GM19240 (cell line): ENCODE data around the gene AKT3.

ENCODE experiments used
- DNase-seq: peaks from one replicate; pipeline ENCODE4 v3.0.0; 2011; ENCODE audit warnings: low spot score; ENCODE audit not compliant: insufficient read length

Gene AKT3

DNA sequence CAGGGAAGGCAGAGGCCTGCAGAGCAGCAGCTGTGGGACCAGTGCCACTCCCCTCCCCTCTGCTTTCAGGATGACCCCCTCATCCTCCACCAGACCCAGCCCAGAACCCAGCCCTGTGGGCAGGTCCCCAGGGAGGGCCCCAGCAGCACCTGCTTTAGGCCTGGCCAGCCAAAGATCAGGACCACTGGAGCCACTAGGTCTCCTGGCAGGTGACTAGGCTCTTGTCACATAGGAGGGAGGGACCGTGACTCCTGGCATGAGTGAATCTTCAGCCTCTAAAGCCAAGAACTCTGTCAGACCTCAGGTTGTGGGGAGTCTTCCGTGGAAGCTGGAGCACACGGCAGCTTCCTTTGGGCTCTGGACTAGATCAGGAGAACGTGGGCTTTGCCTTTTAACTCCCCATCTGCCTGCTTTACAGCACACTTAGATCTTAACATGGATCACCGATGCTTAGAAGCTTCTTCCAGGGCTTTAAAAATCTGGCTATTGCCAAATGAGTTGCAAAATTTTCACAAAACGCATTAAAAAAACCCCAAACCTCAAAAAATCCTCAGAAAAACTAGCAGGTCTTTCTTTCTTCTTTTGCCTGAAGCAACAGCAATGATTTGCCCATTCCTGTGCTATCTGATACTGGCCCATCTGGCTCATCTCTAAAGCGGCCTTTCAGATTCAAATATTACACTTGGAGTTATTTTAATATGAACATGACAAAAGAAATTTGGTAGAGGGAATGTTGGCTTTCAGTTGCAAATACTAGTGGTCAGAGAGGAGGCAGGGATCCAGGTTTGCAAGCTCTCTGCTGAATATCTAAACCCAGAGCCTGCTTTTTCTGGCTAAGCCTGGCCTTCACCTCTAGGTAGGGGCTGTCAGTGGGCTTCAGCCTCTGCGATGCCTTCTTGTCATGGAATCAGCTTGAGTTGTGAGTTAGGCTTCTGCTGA lies 359.0 kb downstream of the AKT3 start:
- DNase-seq: no peak

DNA sequence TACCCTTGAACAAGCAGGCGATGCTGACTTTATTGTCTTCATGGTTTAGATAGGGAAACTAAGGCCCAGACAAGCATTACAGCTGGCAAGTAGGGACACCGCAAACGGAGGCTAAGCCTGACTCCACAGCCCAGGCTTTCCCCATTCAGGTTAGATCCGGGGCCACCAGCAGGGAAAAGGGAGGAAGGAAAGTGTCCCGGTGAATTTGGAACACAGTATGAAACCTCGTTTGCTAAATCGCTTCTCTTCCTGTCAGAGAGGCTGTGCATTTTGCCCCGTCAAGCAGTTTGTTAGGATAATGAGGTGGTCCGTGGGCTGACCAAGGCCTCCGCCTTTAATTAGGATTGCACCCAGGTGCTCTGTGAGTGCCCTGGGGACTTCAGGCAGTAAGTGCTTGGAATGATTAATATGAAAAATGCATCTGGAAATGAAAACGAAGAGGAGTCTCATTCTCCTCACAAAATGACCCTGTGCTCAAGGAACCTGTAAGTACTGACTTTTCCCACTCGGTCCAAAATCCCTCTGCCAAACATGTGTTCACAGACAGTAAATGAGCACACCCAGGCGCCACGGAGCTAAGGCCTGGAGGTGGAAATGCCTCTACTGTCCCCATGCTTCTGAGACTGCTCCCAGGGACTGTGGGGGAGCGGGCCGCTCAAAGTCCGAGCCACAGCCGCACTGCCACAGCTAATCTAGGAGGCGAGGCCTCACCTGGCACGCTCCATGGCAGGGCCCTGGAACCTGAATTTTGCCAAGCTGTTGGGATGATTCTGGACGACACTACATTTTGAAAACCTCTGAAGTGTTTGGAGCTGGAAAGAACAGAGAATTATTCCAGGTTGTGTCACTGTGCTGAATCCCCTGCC lies 360.1 kb downstream of the AKT3 start:
- no peak for DNase-seq

DNA sequence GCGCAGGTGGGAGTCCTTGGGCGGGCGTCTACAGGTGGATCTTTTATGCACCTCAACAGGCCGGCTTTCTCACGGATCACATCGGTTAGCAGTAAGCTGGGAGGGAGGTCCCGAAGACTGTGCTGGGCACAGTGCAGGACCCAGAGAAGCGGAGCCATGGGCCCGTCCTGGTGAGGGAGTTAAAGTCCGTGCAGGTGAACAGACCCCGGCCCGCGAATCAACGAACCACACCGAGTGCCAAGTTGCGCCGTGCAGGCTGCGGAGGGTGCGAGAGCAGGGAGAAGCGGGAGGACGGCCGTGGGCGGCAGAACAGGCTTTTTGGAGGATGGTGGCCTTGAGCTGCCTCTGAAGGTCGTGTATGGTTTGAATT lies 360.9 kb downstream of the AKT3 start:
- no peak for DNase-seq

DNA sequence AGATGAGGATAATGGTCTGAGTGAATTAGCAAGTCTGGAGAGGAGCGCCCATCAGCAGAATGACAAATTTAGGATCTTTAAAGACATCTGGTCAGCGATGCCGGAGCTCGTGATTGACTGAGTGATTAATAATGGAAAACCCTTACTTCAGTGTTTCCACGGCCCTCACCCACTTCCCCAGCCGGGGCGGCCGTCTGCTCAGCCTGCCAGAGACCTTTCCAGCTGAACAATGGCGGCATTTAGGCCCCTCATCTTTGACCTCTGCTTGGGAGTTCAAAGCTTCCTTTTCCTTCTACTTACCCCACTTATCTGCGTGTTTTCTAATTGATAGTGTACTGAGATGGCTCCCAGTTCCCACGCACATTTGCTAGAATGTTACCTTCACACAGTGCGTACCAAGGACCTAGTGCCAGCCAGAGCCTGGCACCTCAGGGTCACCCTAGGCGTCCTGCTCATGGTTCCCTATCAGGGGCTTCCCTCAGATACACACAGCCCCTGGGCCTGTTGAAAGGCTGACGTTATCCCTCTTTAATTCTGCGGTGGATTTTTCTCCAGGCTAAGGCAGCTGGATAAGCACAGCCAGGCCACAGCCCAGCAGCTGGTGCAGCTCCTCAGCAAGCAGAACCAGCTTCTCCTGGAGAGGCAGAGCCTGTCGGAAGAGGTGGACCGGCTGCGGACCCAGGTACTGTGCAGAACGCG lies 361.4 kb downstream of the AKT3 start:
- DNase-seq: no peak

DNA sequence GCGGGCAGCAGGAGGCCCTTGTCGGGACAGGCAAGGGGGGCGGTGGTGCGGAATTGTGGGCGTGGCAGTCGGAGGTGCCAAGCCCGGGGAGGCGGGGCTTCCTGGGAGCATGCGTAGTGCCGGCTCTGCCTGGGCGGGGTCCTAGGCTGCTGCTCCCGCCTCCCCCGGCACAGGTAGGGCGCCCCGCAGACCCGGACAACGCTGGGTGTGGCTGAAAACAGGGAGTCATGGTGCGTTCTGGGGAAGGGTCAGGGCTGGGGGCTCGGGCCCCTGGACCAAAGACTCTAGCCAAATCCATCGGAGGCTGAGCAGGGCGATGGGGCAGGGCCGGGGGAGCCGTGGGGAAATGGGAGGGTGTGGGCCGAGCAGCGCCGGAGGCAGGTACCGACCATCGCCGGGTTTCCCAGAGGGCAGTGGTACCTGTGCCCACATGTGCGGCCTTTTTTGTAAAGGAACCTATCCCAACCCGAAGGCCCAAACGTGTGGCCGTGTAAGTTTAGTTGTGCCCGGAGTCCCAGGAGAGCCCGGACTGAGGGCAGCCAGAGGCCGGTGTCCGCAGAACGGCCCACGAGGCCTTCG lies 362.3 kb downstream of the AKT3 start:
- DNase-seq: no peak

DNA sequence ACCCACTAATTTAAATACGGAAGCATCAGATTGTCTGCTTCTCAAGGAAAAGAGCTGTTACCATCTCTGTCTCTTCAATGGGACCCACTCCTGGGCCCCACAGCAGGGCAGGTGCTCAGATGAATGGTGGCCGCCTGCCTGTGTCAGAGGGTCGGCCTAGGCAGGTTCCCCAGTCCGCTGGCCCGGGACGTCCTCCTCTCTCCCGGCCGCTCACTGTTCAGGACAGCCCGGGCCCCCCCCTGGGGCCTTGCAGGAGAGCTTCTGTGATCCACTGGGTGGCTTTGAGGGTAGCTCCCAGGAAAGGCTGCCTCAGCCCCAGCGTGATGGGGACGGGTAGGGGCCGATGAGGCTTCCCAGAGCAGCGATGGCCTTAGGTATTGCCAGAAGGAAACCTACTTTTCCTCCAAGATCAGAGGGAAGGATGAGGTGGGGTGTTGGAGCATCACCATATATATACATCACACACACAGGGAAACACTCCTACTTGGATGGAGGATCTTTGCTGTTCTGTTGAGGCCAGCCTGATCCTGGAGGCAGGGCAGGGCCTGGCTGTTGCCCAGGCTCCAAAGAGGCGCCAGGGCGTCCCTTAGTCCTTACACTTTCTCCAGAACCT lies 362.9 kb downstream of the AKT3 start:
- no peak for DNase-seq

DNA sequence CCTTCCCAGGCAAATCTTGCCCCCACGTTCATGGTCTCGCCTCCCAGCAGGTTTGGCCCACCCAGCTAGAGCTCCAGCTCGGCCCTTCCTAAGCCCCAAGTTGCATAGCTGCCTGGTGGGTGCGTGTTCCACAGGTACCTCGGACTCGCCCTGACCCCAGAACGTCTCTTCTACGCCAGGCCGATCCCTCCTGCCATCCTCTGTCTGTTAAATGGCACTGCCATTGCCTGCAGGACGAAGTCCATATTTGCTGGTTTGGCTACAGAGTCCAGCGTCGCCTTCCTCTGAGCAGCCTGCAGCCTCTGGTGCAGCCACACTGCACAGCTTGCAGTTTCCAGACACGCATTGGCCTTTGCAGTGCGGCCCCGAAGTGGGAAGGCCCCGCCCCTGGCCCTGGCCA lies 366.1 kb downstream of the AKT3 start:
- no peak for DNase-seq

DNA sequence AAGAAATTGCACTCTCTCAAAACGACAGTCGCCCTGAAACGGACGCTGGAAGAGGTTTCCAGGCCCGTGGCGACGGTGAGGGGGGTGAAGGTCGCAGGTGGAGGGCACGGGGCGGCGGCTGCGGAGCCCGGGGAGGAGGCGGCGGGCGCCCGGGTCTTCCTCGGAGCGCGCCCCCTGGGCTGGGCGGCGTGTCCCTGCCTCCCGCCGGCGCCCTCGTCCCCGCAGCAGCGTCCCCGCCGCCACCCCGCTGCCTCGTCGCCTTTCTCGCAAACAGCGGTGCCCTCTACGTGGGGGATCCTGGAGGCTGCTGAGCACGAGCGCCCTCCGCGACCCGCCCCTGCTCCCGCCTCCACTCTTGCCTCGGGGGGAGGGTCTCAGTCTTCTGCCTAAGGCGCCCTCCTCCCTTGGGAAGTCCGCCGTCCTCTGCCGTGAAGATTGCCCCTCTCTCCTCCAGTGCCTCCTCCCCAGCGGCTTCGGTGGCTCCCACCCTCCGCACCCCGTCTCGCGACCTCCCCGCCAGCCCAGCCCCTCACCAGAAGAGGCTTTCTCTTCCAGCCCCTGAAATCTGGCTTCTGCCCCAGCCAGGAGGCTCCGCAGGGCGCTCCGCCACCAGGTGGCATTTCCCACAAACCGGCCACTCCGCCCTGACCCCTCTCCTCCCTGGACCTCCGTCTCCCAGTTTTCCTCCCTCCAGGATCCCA lies 366.8 kb downstream of the AKT3 start:
- DNase-seq: no peak

DNA sequence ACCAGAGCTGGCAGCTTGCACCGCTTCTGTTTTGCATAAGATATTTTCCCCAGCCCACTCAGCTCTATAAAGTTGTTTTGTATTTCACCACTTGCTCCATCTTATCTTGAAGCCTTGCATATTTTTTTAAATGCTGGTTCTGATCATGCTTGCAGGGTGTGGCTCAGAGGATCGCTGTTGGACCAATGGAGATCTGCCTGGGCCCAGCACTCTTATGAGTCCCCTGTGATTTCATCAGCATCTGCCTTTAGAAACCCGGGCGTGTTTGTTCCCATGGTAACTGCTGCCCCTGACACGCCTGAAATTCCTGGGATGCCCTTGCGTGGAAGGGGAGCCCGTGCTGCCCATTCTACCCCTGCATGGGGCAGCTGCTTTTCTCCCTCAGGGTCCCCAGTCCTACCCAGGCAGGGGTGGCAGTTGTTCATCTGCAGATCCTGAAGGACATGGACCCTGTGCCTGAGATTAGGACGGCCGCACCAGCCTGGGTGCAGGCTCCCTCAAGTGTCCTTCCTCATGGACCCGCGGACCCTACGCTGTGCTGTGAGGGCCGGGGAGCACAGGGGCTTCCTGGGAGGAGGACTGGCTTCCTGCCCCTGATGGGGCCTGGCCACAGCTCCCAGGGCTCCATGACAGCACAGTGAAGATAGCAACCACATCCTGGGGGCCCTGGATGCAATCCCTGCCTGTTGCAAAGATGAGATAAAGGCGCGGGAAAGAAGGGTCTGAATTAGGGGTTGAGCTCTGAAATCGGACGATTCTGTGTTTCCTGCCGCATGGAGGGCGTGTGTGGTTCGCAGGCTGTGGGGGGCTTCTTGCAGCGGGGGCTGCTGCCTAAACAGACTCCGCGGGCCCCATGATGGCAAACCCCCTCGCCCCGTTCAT lies 367.7 kb downstream of the AKT3 start:
- DNase-seq: no peak

DNA sequence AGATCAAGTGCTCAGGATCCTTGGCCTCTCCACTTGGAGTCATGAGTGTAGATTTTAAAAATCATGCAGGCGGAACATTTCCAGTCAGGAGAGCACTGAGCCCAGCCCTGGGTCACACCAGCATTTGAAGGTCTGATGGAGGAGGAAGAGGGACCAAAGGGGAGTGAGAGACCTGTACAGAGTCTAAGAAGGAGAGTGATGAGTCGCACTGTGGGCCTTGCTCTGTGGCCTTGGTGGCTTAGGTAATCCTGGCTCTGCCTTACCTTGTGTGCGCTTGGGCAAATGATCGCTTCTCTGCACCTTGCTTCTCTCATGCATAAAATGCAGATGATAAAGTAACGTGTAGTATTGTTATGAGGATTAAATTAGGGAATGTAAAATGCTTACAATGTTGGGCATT lies 368.9 kb downstream of the AKT3 start:
- no peak for DNase-seq

DNA sequence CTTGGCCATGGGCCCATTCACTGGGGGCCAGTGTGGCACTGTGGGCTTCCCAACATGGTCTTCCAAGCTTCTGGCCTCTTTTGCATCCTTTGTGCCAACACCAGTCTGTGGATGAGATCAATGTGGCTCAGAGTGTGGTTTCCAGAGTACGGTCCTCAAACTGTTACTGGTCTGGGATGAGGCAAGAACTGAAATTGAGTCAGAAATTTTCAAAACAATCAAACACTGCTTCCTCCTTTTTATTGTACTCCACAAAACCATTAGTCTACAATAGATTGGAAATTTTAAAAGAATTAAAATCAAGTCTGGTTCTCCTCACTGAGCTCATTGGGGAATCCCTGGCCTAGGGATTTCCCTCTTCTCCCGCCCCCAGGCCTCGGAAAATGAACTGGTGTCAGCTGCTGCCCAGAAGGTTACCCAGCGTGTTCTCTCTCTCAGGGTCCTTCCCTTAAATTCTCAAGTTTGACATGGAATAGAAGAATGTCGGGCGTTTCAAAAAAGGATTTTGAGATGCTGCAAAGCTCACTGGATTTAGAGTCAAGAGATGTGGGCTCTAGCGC lies 372.2 kb downstream of the AKT3 start:
- DNase-seq: no peak

DNA sequence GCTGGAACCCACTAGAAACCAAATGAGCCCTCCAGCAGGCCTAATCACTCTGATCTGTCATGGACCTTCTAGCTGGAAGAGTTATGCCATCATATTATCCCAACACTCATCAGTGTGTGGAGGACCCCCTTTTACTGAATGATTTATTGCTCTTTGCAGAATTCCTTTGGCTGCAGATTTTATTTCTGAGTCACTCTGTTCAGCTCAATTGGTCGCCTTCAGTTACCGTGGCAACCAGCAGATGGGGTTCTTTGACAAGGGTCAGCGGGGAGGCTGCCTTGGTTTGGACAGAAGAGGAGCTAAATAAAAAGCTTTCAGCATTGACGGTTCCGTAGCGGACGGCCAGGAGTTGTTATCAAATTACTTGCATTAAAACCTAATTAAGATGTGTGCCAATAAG lies 374.1 kb downstream of the AKT3 start:
- no peak for DNase-seq

DNA sequence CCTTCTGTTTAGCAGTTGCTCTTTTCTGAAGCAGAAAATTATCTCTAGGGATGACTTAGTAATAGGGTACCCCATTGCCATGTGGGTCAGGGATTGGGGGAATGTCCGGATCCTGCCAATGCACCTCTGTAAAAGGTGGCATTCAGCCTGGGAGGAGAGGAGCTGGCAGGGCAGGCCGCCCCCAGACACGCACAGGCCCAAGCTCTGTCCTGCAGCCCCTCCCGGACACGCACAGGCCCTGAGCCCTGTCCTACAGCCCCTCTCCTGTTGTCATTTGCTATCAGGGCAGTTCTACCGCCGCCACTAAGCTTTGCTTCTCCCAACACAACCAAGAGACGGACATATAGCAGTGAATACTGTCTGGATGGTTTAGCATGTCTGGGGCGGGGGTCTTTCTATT lies 375.1 kb downstream of the AKT3 start:
- DNase-seq: no peak

DNA sequence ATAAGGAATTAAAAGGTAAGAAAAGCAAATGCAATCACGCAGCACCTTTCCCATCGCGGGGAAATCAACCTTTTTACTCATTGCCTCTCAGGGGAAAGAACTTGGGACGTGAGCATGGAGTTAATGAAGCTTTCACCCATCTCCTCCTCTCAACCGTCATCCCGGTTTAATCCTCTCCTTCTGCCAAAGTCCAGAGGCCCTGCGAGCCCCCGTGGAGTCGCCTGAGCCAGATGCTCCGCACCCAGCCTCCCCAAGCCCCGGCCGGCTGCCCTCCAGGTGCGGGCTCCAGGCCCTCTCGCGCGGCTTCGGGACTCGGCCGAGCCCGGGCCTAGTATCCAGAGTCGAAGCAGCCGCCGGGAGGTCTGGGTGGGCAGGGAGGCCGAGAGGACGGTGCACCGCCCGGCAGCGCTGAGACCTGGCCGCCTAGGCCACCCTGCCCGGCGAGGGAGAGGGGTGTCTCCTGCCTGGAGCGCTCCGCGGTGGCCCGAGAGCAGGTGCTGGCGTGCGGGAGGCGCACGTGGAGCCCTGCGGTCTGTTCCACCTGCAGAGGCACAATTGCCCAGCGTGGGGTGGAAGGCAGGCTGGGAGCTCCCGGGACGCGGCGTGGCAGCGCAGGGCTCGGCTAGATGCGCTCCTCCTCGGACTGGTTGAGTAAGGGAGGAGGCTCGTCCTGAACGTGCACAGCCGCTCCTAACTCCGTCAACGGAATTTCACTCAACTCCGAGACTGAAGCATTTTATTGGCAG lies 375.7 kb downstream of the AKT3 start:
- DNase-seq: no peak

DNA sequence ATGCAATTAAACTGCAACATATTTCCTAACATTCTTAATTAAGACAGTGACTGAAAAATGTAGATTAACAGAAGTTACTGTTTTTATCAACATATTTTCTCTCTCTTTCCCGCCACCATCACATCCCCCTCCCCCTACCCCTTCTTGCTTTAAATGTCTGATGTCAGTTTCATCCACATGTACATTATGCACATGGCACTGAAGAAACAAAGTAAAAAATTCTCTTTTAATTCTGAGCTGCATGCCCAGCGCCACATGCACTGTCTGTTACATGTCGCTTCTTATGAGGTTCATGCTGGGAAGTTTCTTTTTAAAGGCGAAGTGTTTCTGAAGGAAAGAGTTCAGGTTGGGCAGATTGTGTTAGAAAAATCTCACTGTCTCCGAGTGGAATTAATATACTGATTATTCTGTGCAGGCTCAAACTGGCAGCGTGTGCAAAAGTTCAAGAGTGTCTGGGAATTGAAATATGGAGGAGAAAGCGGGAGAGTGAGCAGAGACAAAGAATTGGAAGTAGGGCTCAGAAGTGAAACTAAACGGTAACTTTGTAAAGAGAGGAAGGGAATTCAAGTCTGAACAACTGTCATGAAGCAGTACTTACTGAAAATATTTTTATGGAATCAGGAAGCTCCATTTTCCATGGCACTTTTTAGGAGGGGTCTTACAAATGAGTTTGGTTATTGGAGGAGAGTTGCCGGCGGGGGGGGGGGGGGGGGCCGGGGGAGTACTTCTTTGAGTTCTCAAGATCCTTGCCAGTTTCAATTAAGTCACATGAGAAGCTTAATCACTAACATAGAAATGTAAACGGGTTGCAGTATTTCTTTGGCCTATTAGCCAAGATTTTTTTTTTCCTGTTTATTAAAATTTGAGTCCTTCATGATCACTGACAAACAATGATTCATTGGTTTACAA lies 376.6 kb downstream of the AKT3 start:
- DNase-seq: no peak

DNA sequence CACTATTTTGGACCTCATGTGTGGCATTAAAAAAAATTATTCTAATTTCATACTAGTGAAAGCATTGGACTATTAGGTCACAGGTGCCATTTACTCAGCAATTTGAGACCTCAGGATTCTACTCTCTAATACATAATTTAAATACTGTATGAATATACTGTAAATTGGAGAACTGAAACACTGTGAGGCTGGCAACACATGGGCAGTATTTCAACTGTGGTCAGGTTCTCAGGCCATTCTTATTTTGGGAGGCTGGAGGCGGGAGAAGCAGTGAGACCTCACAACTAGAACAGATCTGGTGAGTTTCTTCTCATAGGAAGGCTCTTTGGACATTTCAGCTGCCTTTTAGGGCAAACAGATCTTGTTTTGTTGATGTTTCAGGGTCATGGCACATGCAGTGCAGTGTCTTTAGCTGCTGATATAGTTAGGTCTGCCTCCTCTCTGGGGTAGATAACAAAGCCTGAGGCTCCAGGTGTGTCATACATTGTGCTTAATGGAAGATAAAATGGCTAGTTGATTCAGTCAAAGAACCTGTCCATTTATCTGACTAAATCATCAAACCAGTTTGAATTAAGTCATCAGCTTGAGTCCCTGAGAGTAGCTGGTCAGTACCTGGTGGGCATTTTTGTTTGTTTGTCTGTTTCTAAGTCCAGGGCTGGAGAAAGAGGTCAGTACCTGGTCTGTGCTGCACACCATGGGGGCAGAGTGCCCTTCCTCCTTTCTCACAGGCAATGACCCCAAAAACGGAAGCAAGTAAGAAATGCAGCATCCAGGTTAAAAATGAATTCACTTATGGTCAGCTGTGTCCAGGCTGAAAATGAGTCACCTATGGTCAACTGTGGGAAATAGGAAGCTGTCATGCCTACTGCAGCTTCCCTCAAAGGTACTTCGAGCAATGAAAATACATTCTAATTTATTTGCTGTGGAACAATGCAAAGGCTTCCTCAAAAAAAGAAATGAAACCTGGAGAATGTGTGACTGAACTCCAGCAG lies 378.0 kb downstream of the AKT3 start:
- DNase-seq: no peak
